ENCODE data around the gene TRIM38. TPM values are rescaled to one million over a fixed set of nuclear protein-coding genes. Genes with fewer than 3 reads are reported as not detected.
A peak's percentile ranks its signal among the peaks of the same experiment; 100 is the strongest.

The TRIM38 gene
- total and polyA plus RNA-seq, 2 of the 13 experiments (the other 11 are each of a cell fraction or from before 2014, with no cell fraction given): 2.5 to 3.1 TPM

DNA sequence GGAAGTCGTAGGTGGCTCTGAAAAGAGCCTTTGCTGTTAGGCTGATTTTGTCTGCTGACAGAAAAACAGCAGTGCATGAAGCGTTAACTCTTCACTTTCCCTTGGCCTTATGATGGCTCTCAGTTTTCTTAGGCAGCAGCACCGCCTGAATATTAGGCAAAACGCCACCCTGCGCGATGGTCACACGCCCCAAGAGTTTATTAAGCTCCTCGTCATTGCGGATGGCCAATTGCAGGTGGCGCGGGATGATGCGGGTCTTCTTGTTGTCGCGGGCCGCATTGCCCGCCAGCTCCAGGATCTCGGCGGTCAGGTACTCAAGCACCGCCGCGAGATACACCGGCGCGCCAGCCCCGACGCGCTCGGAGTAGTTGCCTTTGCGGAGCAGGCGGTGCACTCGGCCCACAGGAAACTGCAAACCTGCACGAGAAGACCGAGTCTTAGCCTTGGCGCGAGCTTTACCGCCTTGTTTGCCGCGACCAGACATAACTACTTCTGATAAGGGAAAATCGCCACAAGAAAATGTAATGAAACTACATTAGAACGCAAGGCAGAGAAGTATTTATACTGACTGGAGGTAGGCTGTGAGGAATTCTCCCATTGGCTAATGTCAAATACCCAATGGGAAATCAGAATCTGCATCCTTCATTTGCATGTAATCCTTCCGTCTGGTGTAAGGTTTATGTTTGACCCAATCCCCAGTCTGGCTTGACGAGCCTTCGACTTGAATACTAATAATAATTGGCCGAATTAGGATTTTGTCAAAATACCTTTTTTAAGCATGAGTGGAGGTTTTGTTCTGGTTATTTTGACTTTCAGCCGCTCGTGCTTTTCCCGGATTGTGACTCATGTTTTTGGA, 70.7 kb downstream of the TRIM38 start:
- in situ Hi-C loops (cut with HindIII; ENCODE audit: extremely low pct_ligation_motif_present, low pct_unique_long_range_greater_than_20kb): loop anchor here (10.0 kb wide), 1 partner anchor 1781 kb away; a partner anchor contains a TSS
- TF ChIP-seq SAFB2 (CRISPR knock-in tag; IDR thresholded peaks at IDR 0.05; ENCODE audit: borderline replicate concordance, low read depth): peak; percentile 52; the same call in 1 of the 2 replicates
- no peak for TF ChIP-seq ZNF234 (CRISPR knock-in tag; conservative IDR thresholded peaks at IDR 0.05)
- peak; percentile 99 for TF ChIP-seq MED8 (CRISPR knock-in tag; IDR thresholded peaks at IDR 0.05; ENCODE audit: insufficient replicate concordance)
- TF ChIP-seq PHF8 (CRISPR knock-in tag; IDR thresholded peaks at IDR 0.05): peak; percentile 69; the same call in 1 of the 2 replicates
- TF ChIP-seq, protein P1, sequence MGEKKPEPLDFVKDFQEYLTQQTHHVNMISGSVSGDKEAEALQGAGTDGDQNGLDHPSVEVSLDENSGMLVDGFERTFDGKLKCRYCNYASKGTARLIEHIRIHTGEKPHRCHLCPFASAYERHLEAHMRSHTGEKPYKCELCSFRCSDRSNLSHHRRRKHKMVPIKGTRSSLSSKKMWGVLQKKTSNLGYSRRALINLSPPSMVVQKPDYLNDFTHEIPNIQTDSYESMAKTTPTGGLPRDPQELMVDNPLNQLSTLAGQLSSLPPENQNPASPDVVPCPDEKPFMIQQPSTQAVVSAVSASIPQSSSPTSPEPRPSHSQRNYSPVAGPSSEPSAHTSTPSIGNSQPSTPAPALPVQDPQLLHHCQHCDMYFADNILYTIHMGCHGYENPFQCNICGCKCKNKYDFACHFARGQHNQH (CRISPR knock-in tag; IDR thresholded peaks at IDR 0.05): peak; percentile 70
- no peak for TF ChIP-seq NBN (conservative IDR thresholded peaks at IDR 0.05)
- TF ChIP-seq, protein P2, sequence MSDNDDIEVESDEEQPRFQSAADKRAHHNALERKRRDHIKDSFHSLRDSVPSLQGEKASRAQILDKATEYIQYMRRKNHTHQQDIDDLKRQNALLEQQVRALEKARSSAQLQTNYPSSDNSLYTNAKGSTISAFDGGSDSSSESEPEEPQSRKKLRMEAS (IDR thresholded peaks at IDR 0.05): peak; percentile 30; the same call in 1 of the 2 replicates
- TF ChIP-seq KDM5A (IDR thresholded peaks at IDR 0.05; ENCODE audit: borderline replicate concordance, low read length): no peak; the same call in 1 of the 2 replicates
- no peak for TF ChIP-seq ZNF343 (CRISPR knock-in tag; IDR thresholded peaks at IDR 0.05)
- TF ChIP-seq ZNF546 (CRISPR knock-in tag; conservative IDR thresholded peaks at IDR 0.05): peak; percentile 81; the same call in 1 of the 2 replicates
- peak; percentile 89 for TF ChIP-seq MEF2D (CRISPR knock-in tag; IDR thresholded peaks at IDR 0.05)
- TF ChIP-seq, protein P3, sequence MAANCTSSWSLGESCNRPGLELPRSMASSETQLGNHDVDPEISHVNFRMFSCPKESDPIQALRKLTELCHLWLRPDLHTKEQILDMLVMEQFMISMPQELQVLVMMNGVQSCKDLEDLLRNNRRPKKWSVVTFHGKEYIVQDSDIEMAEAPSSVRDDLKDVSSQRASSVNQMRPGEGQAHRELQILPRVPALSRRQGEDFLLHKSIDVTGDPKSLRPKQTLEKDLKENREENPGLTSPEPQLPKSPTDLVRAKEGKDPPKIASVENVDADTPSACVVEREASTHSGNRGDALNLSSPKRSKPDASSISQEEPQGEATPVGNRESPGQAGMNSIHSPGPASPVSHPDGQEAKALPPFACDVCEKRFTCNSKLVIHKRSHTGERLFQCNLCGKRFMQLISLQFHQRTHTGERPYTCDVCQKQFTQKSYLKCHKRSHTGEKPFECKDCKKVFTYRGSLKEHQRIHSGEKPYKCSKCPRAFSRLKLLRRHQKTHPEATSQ (CRISPR knock-in tag; IDR thresholded peaks at IDR 0.05; ENCODE audit: borderline replicate concordance): peak; percentile 75; the same call in 1 of the 2 replicates
- TF ChIP-seq, protein P4, sequence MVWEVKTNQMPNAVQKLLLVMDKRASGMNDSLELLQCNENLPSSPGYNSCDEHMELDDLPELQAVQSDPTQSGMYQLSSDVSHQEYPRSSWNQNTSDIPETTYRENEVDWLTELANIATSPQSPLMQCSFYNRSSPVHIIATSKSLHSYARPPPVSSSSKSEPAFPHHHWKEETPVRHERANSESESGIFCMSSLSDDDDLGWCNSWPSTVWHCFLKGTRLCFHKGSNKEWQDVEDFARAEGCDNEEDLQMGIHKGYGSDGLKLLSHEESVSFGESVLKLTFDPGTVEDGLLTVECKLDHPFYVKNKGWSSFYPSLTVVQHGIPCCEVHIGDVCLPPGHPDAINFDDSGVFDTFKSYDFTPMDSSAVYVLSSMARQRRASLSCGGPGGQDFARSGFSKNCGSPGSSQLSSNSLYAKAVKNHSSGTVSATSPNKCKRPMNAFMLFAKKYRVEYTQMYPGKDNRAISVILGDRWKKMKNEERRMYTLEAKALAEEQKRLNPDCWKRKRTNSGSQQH (CRISPR knock-in tag; IDR thresholded peaks at IDR 0.05; ENCODE audit: low read depth): no peak; the same call in 1 of the 2 replicates
- no peak for TF ChIP-seq ZNF3 (CRISPR knock-in tag; IDR thresholded peaks at IDR 0.05)
- TF ChIP-seq, protein P5, sequence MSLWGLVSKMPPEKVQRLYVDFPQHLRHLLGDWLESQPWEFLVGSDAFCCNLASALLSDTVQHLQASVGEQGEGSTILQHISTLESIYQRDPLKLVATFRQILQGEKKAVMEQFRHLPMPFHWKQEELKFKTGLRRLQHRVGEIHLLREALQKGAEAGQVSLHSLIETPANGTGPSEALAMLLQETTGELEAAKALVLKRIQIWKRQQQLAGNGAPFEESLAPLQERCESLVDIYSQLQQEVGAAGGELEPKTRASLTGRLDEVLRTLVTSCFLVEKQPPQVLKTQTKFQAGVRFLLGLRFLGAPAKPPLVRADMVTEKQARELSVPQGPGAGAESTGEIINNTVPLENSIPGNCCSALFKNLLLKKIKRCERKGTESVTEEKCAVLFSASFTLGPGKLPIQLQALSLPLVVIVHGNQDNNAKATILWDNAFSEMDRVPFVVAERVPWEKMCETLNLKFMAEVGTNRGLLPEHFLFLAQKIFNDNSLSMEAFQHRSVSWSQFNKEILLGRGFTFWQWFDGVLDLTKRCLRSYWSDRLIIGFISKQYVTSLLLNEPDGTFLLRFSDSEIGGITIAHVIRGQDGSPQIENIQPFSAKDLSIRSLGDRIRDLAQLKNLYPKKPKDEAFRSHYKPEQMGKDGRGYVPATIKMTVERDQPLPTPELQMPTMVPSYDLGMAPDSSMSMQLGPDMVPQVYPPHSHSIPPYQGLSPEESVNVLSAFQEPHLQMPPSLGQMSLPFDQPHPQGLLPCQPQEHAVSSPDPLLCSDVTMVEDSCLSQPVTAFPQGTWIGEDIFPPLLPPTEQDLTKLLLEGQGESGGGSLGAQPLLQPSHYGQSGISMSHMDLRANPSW (CRISPR knock-in tag; IDR thresholded peaks at IDR 0.05; ENCODE audit: borderline replicate concordance): no peak
- TF ChIP-seq ZBTB42 (CRISPR knock-in tag; IDR thresholded peaks at IDR 0.05): 0 out of 2 replicates have a peak, but pooled peaks have one; percentile 40

More for the DNA sequence above, 70.7 kb downstream of the TRIM38 start:
- no peak overlapping the region for H2AFZ ChIP-seq (ENCODE audit: low read length)
- H3K79me2 ChIP-seq (ENCODE audit: insufficient read depth, low read length): no peaks in the 10 kb centered on the region
- ATAC-seq: peak; percentile 65
- ChIA-PET POLR2A (interaction anchor here (0.6 to 12.3 kb wide), 19 partner anchors 11 to 1860 kb away, joined by 3 to 322 read pairs (median 12); partner anchors contain the start of gene C6orf62), CTCF (ENCODE audit: low intra/inter-chr PET ratio, low total read pairs) (no interaction called here)
- FAIRE-seq: peak; percentile 96
- H3K27me3 ChIP-seq (ENCODE audit: control insufficient read depth in 1 of 2, insufficient read depth in 2 of 2, low read length in 2 of 2): no peaks in the 10 kb centered on the region
- peak overlapping the region; percentile 85 for H3K9ac ChIP-seq (ENCODE audit: insufficient read depth, low read depth, low read length)
- intact Hi-C loops (cut with micrococcal nuclease; ENCODE audit: unreplicated experiment): loop anchor here (1.0 to 2.0 kb wide), 2 partner anchors 10 to 165 kb away; a partner anchor contains a TSS
- H3K27ac ChIP-seq (ENCODE audit: extremely low read length, insufficient read depth, low read length): peak overlapping the region; percentile 93
- no peaks in the 10 kb centered on the region for H3K36me3 ChIP-seq (replicated peaks in 1 of 2; ENCODE audit: control insufficient read depth in 1 of 2, insufficient read depth in 2 of 2, low read length in 2 of 2)
- BruUV-seq (replicated peaks): TSS peak; percentile 88
- peak; percentile 96 for DNase-seq (ENCODE audit: low spot score)
- peak overlapping the region; percentile 51 to 83 (median 82) for H3K4me3 ChIP-seq (replicated peaks in 1 of 3; ENCODE audit: insufficient read depth in 1 of 3, low read depth in 2 of 3, low read length in 3 of 3)
- H3K9me3 ChIP-seq (ENCODE audit: low read length): no peaks in the 10 kb centered on the region
- H3K4me2 ChIP-seq (ENCODE audit: low read depth, low read length): peak overlapping the region; percentile 95
- H3K4me1 ChIP-seq (ENCODE audit: insufficient read depth, low read length): peaks cover 27% of the 10 kb centered on the region
- H4K20me1 ChIP-seq (ENCODE audit: insufficient read depth, low read length): no peaks in the 10 kb centered on the region
- 6% methylated on average over 47 of the region's 47 CpGs for WGBS (ENCODE audit: low lambda C conversion rate)
